HCT116 (cell line): Measurements from ENCODE around the gene ATP6V0A1. TPM values are rescaled to one million over a fixed set of nuclear protein-coding genes. Genes with fewer than 3 reads are reported as not detected.

Experiments used
- ATAC-seq: fragments of 200-7000 bp; cut with Tn5 transposase; 2 replicates; pipeline ENCODE4 v1.9.1; 2020; ENCODE audit warnings: mild to moderate bottlenecking, moderate library complexity
- BruUV-seq: library from RNA; stranded (reverse); fragments of 400-500 nt; replicated peaks from 2 replicates; lab custom pipeline; 2021; lab: Mats Ljungman, UMichigan
- CTCF ChIA-PET: fragments of 300-600 bp; sonication (Branson Sonifier 250); formaldehyde crosslinking; loops from one replicate; lab custom pipeline; 2021; ENCODE audit warnings: antibody characterized with exemption; lab: Charles Lee
- POLR2A ChIA-PET: fragments of 300-600, 350-600 bp; sonication (Branson Sonifier 250); formaldehyde crosslinking; loops from one replicate; lab custom pipeline; 2021; ENCODE audit warnings: antibody characterized with exemption; lab: Charles Lee
- RAD21 ChIA-PET, 2 experiments: fragments of 300-600 bp; sonication (Branson Sonifier 250); formaldehyde crosslinking; loops; one replicate each; lab custom pipeline; 2023; ENCODE audit warnings: low total read pairs in 2 of 2; ENCODE audit not compliant: uncharacterized antibody in 2 of 2, unreplicated experiment in 2 of 2, low non-redundant PET in 1 of 2; lab: Charles Lee
- DNase-seq: peaks from one replicate; pipeline ENCODE4 v3.0.0-alpha.2; 2010; ENCODE audit warnings: low read depth, low spot score
- H2AFZ ChIP-seq: fragments of 200-600 bp; shearing (Covaris generic), sonication (generic); 2 replicates; pipeline ENCODE4 v1.6.1; 2017; ENCODE audit warnings: low read depth, mixed run types, mixed read lengths, antibody characterized with exemption, low read length; ENCODE audit not compliant: poor library complexity, severe bottlenecking
- H3K27ac ChIP-seq: 2 replicates; pipeline ENCODE4 v1.5.1; 2012; ENCODE audit warnings: low read depth, low read length
- H3K27me3 ChIP-seq: fragments of 200-600 bp; sonication (generic); 2 replicates; pipeline ENCODE4 v1.6.1; 2016; ENCODE audit warnings: mixed run types, low read length, mixed read lengths; ENCODE audit not compliant: insufficient read depth
- H3K36me3 ChIP-seq, 2 experiments: fragments of 200-500 bp in 1 of 2; fragments of 200-600 bp in 1 of 2; sonication (Bioruptor generic) in 1 of 2; sonication (generic) in 1 of 2; 2 replicates each; pipeline versions ENCODE4 v1.5.1 to v1.6.1; 2014 to 2016; ENCODE audit warnings: low read length in 2 of 2, inconsistent platforms in 1 of 2, mixed read lengths in 1 of 2, mixed run types in 1 of 2; ENCODE audit not compliant: insufficient read depth in 2 of 2, control insufficient read depth in 1 of 2
- H3K4me1 ChIP-seq, 2 experiments: fragments of 200-600 bp in 1 of 2; sonication (generic) in 1 of 2; 2 replicates each; pipeline versions ENCODE4 v1.5.1 to v1.6.1; 2012 to 2017; ENCODE audit warnings: low read length in 2 of 2, inconsistent platforms in 1 of 2, mild to moderate bottlenecking in 1 of 2, mixed read lengths in 1 of 2, mixed run types in 1 of 2, moderate library complexity in 1 of 2; ENCODE audit not compliant: insufficient read depth in 2 of 2, control insufficient read depth in 1 of 2
- H3K4me2 ChIP-seq: fragments of 200-600 bp; sonication (generic); 2 replicates; pipeline ENCODE4 v1.6.1; 2017; ENCODE audit warnings: mixed run types, low read length, mixed read lengths
- H3K4me3 ChIP-seq, 2 experiments: fragments of 200-600 bp in 1 of 2; sonication (generic) in 1 of 2; replicated peaks in 1 of 2; 2 replicates each; pipeline ENCODE4 v1.5.1; 2011 to 2016; ENCODE audit warnings: low read length in 2 of 2, control low read depth in 1 of 2, low read depth in 1 of 2, mild to moderate bottlenecking in 1 of 2, mixed read lengths in 1 of 2, mixed run types in 1 of 2
- H3K79me2 ChIP-seq: fragments of 200-600 bp; sonication (generic); 2 replicates; pipeline ENCODE4 v1.6.1; 2017; ENCODE audit warnings: mild to moderate bottlenecking, mixed run types, low read length, moderate library complexity, mixed read lengths; ENCODE audit not compliant: insufficient read depth
- H3K9ac ChIP-seq: fragments of 200-600 bp; sonication (generic); 2 replicates; pipeline ENCODE4 v1.6.1; 2016; ENCODE audit warnings: low read length, mixed read lengths
- H3K9me2 ChIP-seq: fragments of 200-600 bp; sonication (generic), shearing (Covaris generic); 2 replicates; pipeline ENCODE4 v1.6.1; 2017; ENCODE audit warnings: mixed run types, mild to moderate bottlenecking, moderate library complexity; ENCODE audit not compliant: insufficient read depth
- H3K9me3 ChIP-seq, 2 experiments: fragments of 200-500 bp in 1 of 2; fragments of 200-600 bp in 1 of 2; sonication (Bioruptor generic) in 1 of 2; sonication (generic) in 1 of 2; 2 replicates each; pipeline ENCODE4 v1.6.1; 2014 to 2017; ENCODE audit warnings: low read length in 2 of 2, mixed read lengths in 2 of 2, inconsistent platforms in 1 of 2, low read depth in 1 of 2, mild to moderate bottlenecking in 1 of 2, mixed run types in 1 of 2, moderate library complexity in 1 of 2; ENCODE audit not compliant: control insufficient read depth in 1 of 2, insufficient read depth in 1 of 2
- H4K20me1 ChIP-seq: fragments of 200-600 bp; sonication (generic), shearing (Covaris generic); 2 replicates; pipeline ENCODE4 v1.6.1; 2017; ENCODE audit warnings: mixed run types, mild to moderate bottlenecking, moderate library complexity; ENCODE audit not compliant: insufficient read depth
- CBX3 ChIP-seq: IDR thresholded peaks from 2 replicates; pipeline ENCODE4 v1.6.1; 2012; ENCODE audit warnings: low read depth
- CEBPB ChIP-seq: IDR thresholded peaks from 2 replicates; pipeline ENCODE4 v1.6.1; 2012; ENCODE audit warnings: low read depth
- CTCF ChIP-seq, 3 experiments: fragments of 200-600 bp in 1 of 3; sonication (generic) in 1 of 3; IDR thresholded peaks in 2 of 3; conservative IDR thresholded peaks in 1 of 3; 2 replicates each; pipeline ENCODE4 v1.5.1; 2012 to 2017; ENCODE audit warnings: low read depth in 2 of 3, low read length in 2 of 3, antibody characterized with exemption in 1 of 3, borderline replicate concordance in 1 of 3, control low read depth in 1 of 3, mild to moderate bottlenecking in 1 of 3, mixed read lengths in 1 of 3, mixed run types in 1 of 3, moderate library complexity in 1 of 3; ENCODE audit not compliant: insufficient read depth in 1 of 3
- EGR1 ChIP-seq: IDR thresholded peaks from 2 replicates; pipeline ENCODE4 v1.6.1; 2012; ENCODE audit warnings: low read depth
- ELF1 ChIP-seq: IDR thresholded peaks from 2 replicates; pipeline ENCODE4 v1.6.1; 2012; ENCODE audit warnings: low read depth, borderline replicate concordance
- EZH2 ChIP-seq: fragments of 200-600 bp; sonication (generic); IDR thresholded peaks from 2 replicates; pipeline ENCODE4 v1.6.1; 2017; ENCODE audit warnings: antibody characterized with exemption, mixed run types
- EZH2phosphoT487 ChIP-seq: fragments of 200-600 bp; IDR thresholded peaks from 2 replicates; pipeline ENCODE4 v1.6.1; 2018; ENCODE audit warnings: antibody characterized with exemption, borderline replicate concordance
- FOSL1 ChIP-seq: IDR thresholded peaks from 2 replicates; pipeline ENCODE4 v1.6.1; 2012; ENCODE audit warnings: low read depth
- JUND ChIP-seq: IDR thresholded peaks from 2 replicates; pipeline ENCODE4 v1.6.1; 2012
- MAX ChIP-seq: IDR thresholded peaks from 2 replicates; pipeline ENCODE4 v1.6.1; 2012
- POLR2A ChIP-seq: IDR thresholded peaks from 2 replicates; pipeline ENCODE4 v1.7.0; 2011; ENCODE audit warnings: borderline replicate concordance; ENCODE audit not compliant: insufficient read depth, insufficient read length; ENCODE audit errors: extremely low read depth
- POLR2AphosphoS5 ChIP-seq: IDR thresholded peaks from 2 replicates; pipeline ENCODE4 v1.6.1; 2011; ENCODE audit warnings: mild to moderate bottlenecking, low read depth, low read length, moderate library complexity
- RAD21 ChIP-seq: IDR thresholded peaks from 2 replicates; pipeline ENCODE4 v1.6.1; 2012; ENCODE audit warnings: low read depth, mild to moderate bottlenecking
- REST ChIP-seq: IDR thresholded peaks from 2 replicates; pipeline ENCODE4 v1.6.1; 2012; ENCODE audit warnings: low read depth
- SIN3A ChIP-seq: IDR thresholded peaks from 2 replicates; pipeline ENCODE4 v1.6.1; 2012; ENCODE audit warnings: low read depth
- SRF ChIP-seq: IDR thresholded peaks from 2 replicates; pipeline ENCODE4 v1.6.1; 2012; ENCODE audit warnings: low read depth
- TCF7L2 ChIP-seq: IDR thresholded peaks from 2 replicates; pipeline ENCODE4 v1.7.0; 2011; ENCODE audit warnings: borderline replicate concordance, inconsistent platforms; ENCODE audit not compliant: insufficient read depth, insufficient read length; ENCODE audit errors: extremely low read depth
- YY1 ChIP-seq: IDR thresholded peaks from 2 replicates; pipeline ENCODE4 v1.6.1; 2011; ENCODE audit warnings: low read length, low read depth, moderate library complexity, mild to moderate bottlenecking; ENCODE audit not compliant: insufficient replicate concordance; ENCODE audit errors: extremely low read depth
- ZFX ChIP-seq: fragments of 450-650 bp; IDR thresholded peaks from 2 replicates; pipeline ENCODE4 v1.6.1; 2017
- ZNF274 ChIP-seq: fragments of 200-500 bp; sonication (Bioruptor generic); IDR thresholded peaks from 2 replicates; pipeline ENCODE4 v1.6.1; 2014; ENCODE audit warnings: mild to moderate bottlenecking, low read depth, low read length, inconsistent platforms
- intact Hi-C: fragments of 100-400 bp; cut with micrococcal nuclease; formaldehyde crosslinking; loops from 2 replicates; pipeline ENCODE4 v1.10.0; 2022
- total RNA-seq: library from RNA; stranded (reverse); gene quantifications from one replicate; pipeline ENCODE4 v1.2.1, GENCODE V29; 2021; ENCODE audit not compliant: unreplicated experiment

The ATP6V0A1 gene
- total RNA-seq, 1 experiment from 2014 or later, result 65.2 TPM

GRCh38 chr17:42436391-42436790 is 22.3 kb upstream of the ATP6V0A1 start:
- no peaks in the 10 kb centered on the region for H3K36me3 ChIP-seq
- ChIA-PET POLR2A (interaction anchor here (1.1 kb wide), 1 partner anchor 8 kb away, joined by 3 read pairs; no protein-coding TSS in a partner anchor), CTCF (interaction anchor here (2.9 kb wide), 1 partner anchor 9 kb away, joined by 15 read pairs; no protein-coding TSS in a partner anchor), RAD21 (no interaction called here)
- H3K4me3 ChIP-seq, result no peak overlapping the region
- intact Hi-C loops, result no loop called here
- H3K27me3 ChIP-seq, result no peaks in the 10 kb centered on the region
- H3K9me2 ChIP-seq, result no peaks in the 10 kb centered on the region
- no peak overlapping the region for H3K27ac ChIP-seq
- no peak for DNase-seq
- no peaks in the 10 kb centered on the region for H4K20me1 ChIP-seq
- ATAC-seq, result no peak
- no TSS peak for BruUV-seq
- H3K4me2 ChIP-seq, result peak overlapping the region; percentile 18; the same call in 1 of the 2 replicates
- TF ChIP-seq POLR2A (no peak), EGR1 (no peak), EZH2phosphoT487 (no peak), ELF1 (no peak), REST (no peak), JUND (no peak), SIN3A (no peak), ZFX (no peak), FOSL1 (no peak; the same call in 1 of the 2 replicates), RAD21 (no peak), YY1 (no peak), CEBPB (no peak), TCF7L2 (no peak), MAX (no peak), ZNF274 (no peak), CTCF (IDR thresholded peaks at IDR 0.05 in 2 of 3, conservative IDR thresholded peaks at IDR 0.05 in 1 of 3; ENCODE audit: borderline replicate concordance in 1 of 3, insufficient read depth in 1 of 3, low read depth in 2 of 3, low read length in 2 of 3) (no peak), EZH2 (no peak), CBX3 (no peak), POLR2AphosphoS5 (no peak), SRF (no peak)
- peak overlapping the region; percentile 13 for H2AFZ ChIP-seq
- H3K4me1 ChIP-seq, result peaks cover 5 to 26% of the 10 kb centered on the region in 2 experiments; a peak in 3 of 4 replicates
- no peaks in the 10 kb centered on the region for H3K9me3 ChIP-seq
- H3K79me2 ChIP-seq, result no peaks in the 10 kb centered on the region
- H3K9ac ChIP-seq, result no peak overlapping the region
